ENCODE data around the gene POLE4. TPM values are rescaled to one million over a fixed set of nuclear protein-coding genes. Genes with fewer than 3 reads are reported as not detected.

Gene POLE4
- total RNA-seq, 1 experiment from 2014 or later = 34.4 TPM

DNA sequence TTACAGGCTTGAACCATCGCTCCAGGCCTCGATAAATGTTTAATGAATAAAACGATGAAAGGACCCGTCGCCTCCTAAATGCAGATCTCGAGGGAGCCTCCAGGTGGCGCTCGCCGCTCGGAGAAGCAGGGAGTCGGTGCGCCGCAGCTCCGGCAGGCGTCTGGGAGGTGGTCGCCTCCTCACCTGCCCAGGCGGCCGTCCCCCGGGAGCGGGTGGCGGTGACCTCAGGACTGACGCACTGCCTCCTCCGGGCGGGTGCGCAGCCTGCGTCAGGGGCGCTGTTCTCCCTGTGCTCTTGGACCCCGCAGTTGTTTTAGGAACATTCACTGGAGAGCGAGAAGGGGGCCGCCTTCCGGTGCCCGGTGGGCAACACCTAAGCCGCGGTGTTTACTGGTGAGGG, 38.6 kb upstream of the POLE4 start:
- no peaks in the 10 kb centered on the region for H3K36me3 Mint-ChIP-seq (ENCODE audit: insufficient read depth in 1 of 3, low read depth in 3 of 3)
- Histone ChIP-seq H3T11ph (ENCODE audit: low read length) (no peak overlapping the region), H3K14ac (ENCODE audit: insufficient read depth, low read length) (no peak overlapping the region), H3K9ac (ENCODE audit: extremely low read depth, insufficient read length, low read length) (no peak overlapping the region), H3K23me2 (ENCODE audit: insufficient read length, low read depth, low read length, poor library complexity, severe bottlenecking) (peaks cover 3% of the 10 kb centered on the region), H2BK120ac (ENCODE audit: low read depth, low read length, poor library complexity, severe bottlenecking) (no peak overlapping the region), H3K4me2 (ENCODE audit: insufficient read depth, insufficient read length, low read length) (peak overlapping the region; percentile 28), H3K9me3 (ENCODE audit: control insufficient read depth, low read depth, low read length) (no peaks in the 10 kb centered on the region), H4K8ac (replicated peaks; ENCODE audit: insufficient read length, low read depth, low read length) (no peak overlapping the region), H3K18ac (ENCODE audit: insufficient read length, low read depth, low read length) (no peak overlapping the region), H2AK5ac (ENCODE audit: insufficient read length, low read length) (no peak overlapping the region), H4K91ac (ENCODE audit: insufficient read length, low read depth, low read length) (no peak overlapping the region), H2BK20ac (ENCODE audit: low read depth, low read length, poor library complexity, severe bottlenecking) (no peak overlapping the region), H2AFZ (ENCODE audit: low read length) (no peak overlapping the region), H3K4ac (ENCODE audit: low read depth, low read length) (no peak overlapping the region), H3K27ac (ENCODE audit: insufficient read length, low read depth, low read length) (no peak overlapping the region), H2BK15ac (ENCODE audit: low read depth, low read length) (no peak overlapping the region), H4K5ac (ENCODE audit: insufficient read length, low read depth, low read length) (no peak overlapping the region), H3K27me3 (ENCODE audit: insufficient read depth, low read length) (no peaks in the 10 kb centered on the region), H3K79me2 (ENCODE audit: insufficient read depth, low read length) (no peaks in the 10 kb centered on the region), H4K20me1 (ENCODE audit: control insufficient read depth, insufficient read depth, insufficient read length) (no peaks in the 10 kb centered on the region), H3K4me1 (ENCODE audit: insufficient read depth, low read length) (no peaks in the 10 kb centered on the region), H3K56ac (ENCODE audit: insufficient read length, low read depth, low read length) (no peak overlapping the region), H3K79me1 (ENCODE audit: insufficient read depth, low read depth, low read length, poor library complexity, severe bottlenecking) (no peaks in the 10 kb centered on the region), H3K23ac (ENCODE audit: insufficient read length, low read depth, low read length) (no peak overlapping the region), H2BK12ac (ENCODE audit: insufficient read length, low read depth, low read length) (no peak overlapping the region), H2BK5ac (ENCODE audit: insufficient read length, low read length) (no peak overlapping the region)
- no peaks in the 10 kb centered on the region for H3K4me1 Mint-ChIP-seq
- peak overlapping the region; percentile 57 to 66; a peak in 4 of 5 replicates for H3K4me3 Mint-ChIP-seq
- TF ChIP-seq, protein P1, sequence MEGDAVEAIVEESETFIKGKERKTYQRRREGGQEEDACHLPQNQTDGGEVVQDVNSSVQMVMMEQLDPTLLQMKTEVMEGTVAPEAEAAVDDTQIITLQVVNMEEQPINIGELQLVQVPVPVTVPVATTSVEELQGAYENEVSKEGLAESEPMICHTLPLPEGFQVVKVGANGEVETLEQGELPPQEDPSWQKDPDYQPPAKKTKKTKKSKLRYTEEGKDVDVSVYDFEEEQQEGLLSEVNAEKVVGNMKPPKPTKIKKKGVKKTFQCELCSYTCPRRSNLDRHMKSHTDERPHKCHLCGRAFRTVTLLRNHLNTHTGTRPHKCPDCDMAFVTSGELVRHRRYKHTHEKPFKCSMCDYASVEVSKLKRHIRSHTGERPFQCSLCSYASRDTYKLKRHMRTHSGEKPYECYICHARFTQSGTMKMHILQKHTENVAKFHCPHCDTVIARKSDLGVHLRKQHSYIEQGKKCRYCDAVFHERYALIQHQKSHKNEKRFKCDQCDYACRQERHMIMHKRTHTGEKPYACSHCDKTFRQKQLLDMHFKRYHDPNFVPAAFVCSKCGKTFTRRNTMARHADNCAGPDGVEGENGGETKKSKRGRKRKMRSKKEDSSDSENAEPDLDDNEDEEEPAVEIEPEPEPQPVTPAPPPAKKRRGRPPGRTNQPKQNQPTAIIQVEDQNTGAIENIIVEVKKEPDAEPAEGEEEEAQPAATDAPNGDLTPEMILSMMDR (conservative IDR thresholded peaks at IDR 0.05) = peak; percentile 96
- peaks cover 18% of the 10 kb centered on the region for H3K27me3 Mint-ChIP-seq (ENCODE audit: low read depth)
- no peak overlapping the region for H3K27ac Mint-ChIP-seq
- no CpG with 5 or more reads among the region's 34 CpGs for WGBS (ENCODE audit: extremely low coverage, insufficient read length, low lambda C conversion rate)
- DNase-seq = peak; percentile 89
- H3K9me3 Mint-ChIP-seq = no peaks in the 10 kb centered on the region

All from H9 (cell line).